ENCODE measurements around the gene BID.

GRCh38 chr22:17783773-17784480 lies 9.7 kb upstream of the BID start:
- TF ChIP-seq ZNF512 (CRISPR knock-in tag; IDR thresholded peaks at IDR 0.05; ENCODE audit: borderline replicate concordance): no peak
- TF ChIP-seq CTCF (IDR thresholded peaks at IDR 0.05): no peak

Measured in WTC11 (cell line).